HCT116 (cell line): Measurements from ENCODE around the gene DDX10. TPM values are rescaled to one million over a fixed set of nuclear protein-coding genes. Genes with fewer than 3 reads are reported as not detected.

Experiments
- ATAC-seq: fragments of 200-7000 bp; cut with Tn5 transposase; 2 replicates; pipeline ENCODE4 v1.9.1; 2020; ENCODE audit warnings: mild to moderate bottlenecking, moderate library complexity
- BruUV-seq: library from RNA; stranded (reverse); fragments of 400-500 nt; replicated peaks from 2 replicates; lab custom pipeline; 2021; lab: Mats Ljungman, UMichigan
- CTCF ChIA-PET: fragments of 300-600 bp; sonication (Branson Sonifier 250); formaldehyde crosslinking; loops from one replicate; lab custom pipeline; 2021; ENCODE audit warnings: antibody characterized with exemption; lab: Charles Lee
- POLR2A ChIA-PET: fragments of 300-600, 350-600 bp; sonication (Branson Sonifier 250); formaldehyde crosslinking; loops from one replicate; lab custom pipeline; 2021; ENCODE audit warnings: antibody characterized with exemption; lab: Charles Lee
- RAD21 ChIA-PET, 2 experiments: fragments of 300-600 bp; sonication (Branson Sonifier 250); formaldehyde crosslinking; loops; one replicate each; lab custom pipeline; 2023; ENCODE audit warnings: low total read pairs in 2 of 2; ENCODE audit not compliant: uncharacterized antibody in 2 of 2, unreplicated experiment in 2 of 2, low non-redundant PET in 1 of 2; lab: Charles Lee
- DNase-seq: peaks from one replicate; pipeline ENCODE4 v3.0.0-alpha.2; 2010; ENCODE audit warnings: low read depth, low spot score
- H2AFZ ChIP-seq: fragments of 200-600 bp; shearing (Covaris generic), sonication (generic); 2 replicates; pipeline ENCODE4 v1.6.1; 2017; ENCODE audit warnings: low read depth, mixed run types, mixed read lengths, antibody characterized with exemption, low read length; ENCODE audit not compliant: poor library complexity, severe bottlenecking
- H3K27ac ChIP-seq: 2 replicates; pipeline ENCODE4 v1.5.1; 2012; ENCODE audit warnings: low read depth, low read length
- H3K27me3 ChIP-seq: fragments of 200-600 bp; sonication (generic); 2 replicates; pipeline ENCODE4 v1.6.1; 2016; ENCODE audit warnings: mixed run types, low read length, mixed read lengths; ENCODE audit not compliant: insufficient read depth
- H3K36me3 ChIP-seq, 2 experiments: fragments of 200-500 bp in 1 of 2; fragments of 200-600 bp in 1 of 2; sonication (Bioruptor generic) in 1 of 2; sonication (generic) in 1 of 2; 2 replicates each; pipeline versions ENCODE4 v1.5.1 to v1.6.1; 2014 to 2016; ENCODE audit warnings: low read length in 2 of 2, inconsistent platforms in 1 of 2, mixed read lengths in 1 of 2, mixed run types in 1 of 2; ENCODE audit not compliant: insufficient read depth in 2 of 2, control insufficient read depth in 1 of 2
- H3K4me1 ChIP-seq, 2 experiments: fragments of 200-600 bp in 1 of 2; sonication (generic) in 1 of 2; 2 replicates each; pipeline versions ENCODE4 v1.5.1 to v1.6.1; 2012 to 2017; ENCODE audit warnings: low read length in 2 of 2, inconsistent platforms in 1 of 2, mild to moderate bottlenecking in 1 of 2, mixed read lengths in 1 of 2, mixed run types in 1 of 2, moderate library complexity in 1 of 2; ENCODE audit not compliant: insufficient read depth in 2 of 2, control insufficient read depth in 1 of 2
- H3K4me2 ChIP-seq: fragments of 200-600 bp; sonication (generic); 2 replicates; pipeline ENCODE4 v1.6.1; 2017; ENCODE audit warnings: mixed run types, low read length, mixed read lengths
- H3K4me3 ChIP-seq, 2 experiments: fragments of 200-600 bp in 1 of 2; sonication (generic) in 1 of 2; replicated peaks in 1 of 2; 2 replicates each; pipeline ENCODE4 v1.5.1; 2011 to 2016; ENCODE audit warnings: low read length in 2 of 2, control low read depth in 1 of 2, low read depth in 1 of 2, mild to moderate bottlenecking in 1 of 2, mixed read lengths in 1 of 2, mixed run types in 1 of 2
- H3K79me2 ChIP-seq: fragments of 200-600 bp; sonication (generic); 2 replicates; pipeline ENCODE4 v1.6.1; 2017; ENCODE audit warnings: mild to moderate bottlenecking, mixed run types, low read length, moderate library complexity, mixed read lengths; ENCODE audit not compliant: insufficient read depth
- H3K9ac ChIP-seq: fragments of 200-600 bp; sonication (generic); 2 replicates; pipeline ENCODE4 v1.6.1; 2016; ENCODE audit warnings: low read length, mixed read lengths
- H3K9me2 ChIP-seq: fragments of 200-600 bp; sonication (generic), shearing (Covaris generic); 2 replicates; pipeline ENCODE4 v1.6.1; 2017; ENCODE audit warnings: mixed run types, mild to moderate bottlenecking, moderate library complexity; ENCODE audit not compliant: insufficient read depth
- H3K9me3 ChIP-seq, 2 experiments: fragments of 200-500 bp in 1 of 2; fragments of 200-600 bp in 1 of 2; sonication (Bioruptor generic) in 1 of 2; sonication (generic) in 1 of 2; 2 replicates each; pipeline ENCODE4 v1.6.1; 2014 to 2017; ENCODE audit warnings: low read length in 2 of 2, mixed read lengths in 2 of 2, inconsistent platforms in 1 of 2, low read depth in 1 of 2, mild to moderate bottlenecking in 1 of 2, mixed run types in 1 of 2, moderate library complexity in 1 of 2; ENCODE audit not compliant: control insufficient read depth in 1 of 2, insufficient read depth in 1 of 2
- H4K20me1 ChIP-seq: fragments of 200-600 bp; sonication (generic), shearing (Covaris generic); 2 replicates; pipeline ENCODE4 v1.6.1; 2017; ENCODE audit warnings: mixed run types, mild to moderate bottlenecking, moderate library complexity; ENCODE audit not compliant: insufficient read depth
- ELF1 ChIP-seq: IDR thresholded peaks from 2 replicates; pipeline ENCODE4 v1.6.1; 2012; ENCODE audit warnings: low read depth, borderline replicate concordance
- EZH2 ChIP-seq: fragments of 200-600 bp; sonication (generic); IDR thresholded peaks from 2 replicates; pipeline ENCODE4 v1.6.1; 2017; ENCODE audit warnings: antibody characterized with exemption, mixed run types
- EZH2phosphoT487 ChIP-seq: fragments of 200-600 bp; IDR thresholded peaks from 2 replicates; pipeline ENCODE4 v1.6.1; 2018; ENCODE audit warnings: antibody characterized with exemption, borderline replicate concordance
- POLR2AphosphoS5 ChIP-seq: IDR thresholded peaks from 2 replicates; pipeline ENCODE4 v1.6.1; 2011; ENCODE audit warnings: mild to moderate bottlenecking, low read depth, low read length, moderate library complexity
- RAD21 ChIP-seq: IDR thresholded peaks from 2 replicates; pipeline ENCODE4 v1.6.1; 2012; ENCODE audit warnings: low read depth, mild to moderate bottlenecking
- SP1 ChIP-seq: IDR thresholded peaks from 2 replicates; pipeline ENCODE4 v1.6.1; 2012; ENCODE audit warnings: low read depth
- SRF ChIP-seq: IDR thresholded peaks from 2 replicates; pipeline ENCODE4 v1.6.1; 2012; ENCODE audit warnings: low read depth
- TCF7L2 ChIP-seq: IDR thresholded peaks from 2 replicates; pipeline ENCODE4 v1.7.0; 2011; ENCODE audit warnings: borderline replicate concordance, inconsistent platforms; ENCODE audit not compliant: insufficient read depth, insufficient read length; ENCODE audit errors: extremely low read depth
- intact Hi-C: fragments of 100-400 bp; cut with micrococcal nuclease; formaldehyde crosslinking; loops from 2 replicates; pipeline ENCODE4 v1.10.0; 2022
- total RNA-seq: library from RNA; stranded (reverse); gene quantifications from one replicate; pipeline ENCODE4 v1.2.1, GENCODE V29; 2021; ENCODE audit not compliant: unreplicated experiment
- TF ChIP-seq, protein P1 (sequence below): IDR thresholded peaks from 2 replicates; pipeline ENCODE4 v1.6.1; 2011; ENCODE audit warnings: mild to moderate bottlenecking, low read length, moderate library complexity; ENCODE audit not compliant: insufficient replicate concordance; ENCODE audit errors: extremely low read depth
- TF ChIP-seq, protein P2 (sequence below): IDR thresholded peaks from 2 replicates; pipeline ENCODE4 v1.6.1; 2012
- TF ChIP-seq, protein P3 (sequence below), 3 experiments: fragments of 200-600 bp in 1 of 3; sonication (generic) in 1 of 3; IDR thresholded peaks in 2 of 3; conservative IDR thresholded peaks in 1 of 3; 2 replicates each; pipeline ENCODE4 v1.5.1; 2012 to 2017; ENCODE audit warnings: low read depth in 2 of 3, low read length in 2 of 3, antibody characterized with exemption in 1 of 3, borderline replicate concordance in 1 of 3, control low read depth in 1 of 3, mild to moderate bottlenecking in 1 of 3, mixed read lengths in 1 of 3, mixed run types in 1 of 3, moderate library complexity in 1 of 3; ENCODE audit not compliant: insufficient read depth in 1 of 3

The DDX10 gene
- total RNA-seq, 1 experiment from 2014 or later = 66.5 TPM

DNA sequence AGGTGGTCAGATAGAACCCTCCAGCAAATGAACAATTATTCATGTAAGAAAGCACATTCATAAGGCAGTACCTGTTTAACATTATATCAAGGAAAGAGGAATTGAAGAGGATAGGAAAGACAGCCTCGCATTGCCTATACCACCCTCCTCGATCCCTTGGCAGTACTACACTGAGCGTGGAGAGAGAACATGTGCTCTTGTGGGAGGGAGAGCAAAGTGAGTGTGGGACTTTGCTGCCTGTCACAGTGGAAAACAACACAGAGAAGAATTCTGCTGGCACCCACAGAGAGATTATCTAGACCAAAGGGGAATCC is 17.5 kb upstream of the DDX10 start:
- Histone ChIP-seq H3K9ac (no peak overlapping the region), H3K9me3 (no peaks in the 10 kb centered on the region), H3K27ac (no peak overlapping the region), H3K4me2 (no peak overlapping the region), H3K4me1 (peaks cover 0 to 4% of the 10 kb centered on the region in 2 experiments; a peak in 2 of 4 replicates), H3K79me2 (no peaks in the 10 kb centered on the region), H3K27me3 (no peaks in the 10 kb centered on the region)
- ChIA-PET RAD21 (interaction anchor here in 1 of 2 experiments (0.7 kb wide), 1 partner anchor 1292 kb away, joined by 3 read pairs; no protein-coding TSS in a partner anchor), CTCF (interaction anchor here (1.3 to 2.1 kb wide), 2 partner anchors 58 to 529 kb away, joined by 5 read pairs; no protein-coding TSS in a partner anchor)
- no TSS peak for BruUV-seq
- DNase-seq = no peak
- TF ChIP-seq RAD21 (no peak), EZH2 (no peak), EZH2phosphoT487 (no peak), POLR2AphosphoS5 (no peak), TCF7L2 (no peak), ELF1 (no peak), SP1 (no peak), SRF (no peak)
- TF ChIP-seq, protein P1, sequence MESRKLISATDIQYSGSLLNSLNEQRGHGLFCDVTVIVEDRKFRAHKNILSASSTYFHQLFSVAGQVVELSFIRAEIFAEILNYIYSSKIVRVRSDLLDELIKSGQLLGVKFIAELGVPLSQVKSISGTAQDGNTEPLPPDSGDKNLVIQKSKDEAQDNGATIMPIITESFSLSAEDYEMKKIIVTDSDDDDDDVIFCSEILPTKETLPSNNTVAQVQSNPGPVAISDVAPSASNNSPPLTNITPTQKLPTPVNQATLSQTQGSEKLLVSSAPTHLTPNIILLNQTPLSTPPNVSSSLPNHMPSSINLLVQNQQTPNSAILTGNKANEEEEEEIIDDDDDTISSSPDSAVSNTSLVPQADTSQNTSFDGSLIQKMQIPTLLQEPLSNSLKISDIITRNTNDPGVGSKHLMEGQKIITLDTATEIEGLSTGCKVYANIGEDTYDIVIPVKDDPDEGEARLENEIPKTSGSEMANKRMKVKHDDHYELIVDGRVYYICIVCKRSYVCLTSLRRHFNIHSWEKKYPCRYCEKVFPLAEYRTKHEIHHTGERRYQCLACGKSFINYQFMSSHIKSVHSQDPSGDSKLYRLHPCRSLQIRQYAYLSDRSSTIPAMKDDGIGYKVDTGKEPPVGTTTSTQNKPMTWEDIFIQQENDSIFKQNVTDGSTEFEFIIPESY = no peak
- TF ChIP-seq, protein P2, sequence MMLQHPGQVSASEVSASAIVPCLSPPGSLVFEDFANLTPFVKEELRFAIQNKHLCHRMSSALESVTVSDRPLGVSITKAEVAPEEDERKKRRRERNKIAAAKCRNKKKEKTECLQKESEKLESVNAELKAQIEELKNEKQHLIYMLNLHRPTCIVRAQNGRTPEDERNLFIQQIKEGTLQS = no peak
- TF ChIP-seq, protein P3, sequence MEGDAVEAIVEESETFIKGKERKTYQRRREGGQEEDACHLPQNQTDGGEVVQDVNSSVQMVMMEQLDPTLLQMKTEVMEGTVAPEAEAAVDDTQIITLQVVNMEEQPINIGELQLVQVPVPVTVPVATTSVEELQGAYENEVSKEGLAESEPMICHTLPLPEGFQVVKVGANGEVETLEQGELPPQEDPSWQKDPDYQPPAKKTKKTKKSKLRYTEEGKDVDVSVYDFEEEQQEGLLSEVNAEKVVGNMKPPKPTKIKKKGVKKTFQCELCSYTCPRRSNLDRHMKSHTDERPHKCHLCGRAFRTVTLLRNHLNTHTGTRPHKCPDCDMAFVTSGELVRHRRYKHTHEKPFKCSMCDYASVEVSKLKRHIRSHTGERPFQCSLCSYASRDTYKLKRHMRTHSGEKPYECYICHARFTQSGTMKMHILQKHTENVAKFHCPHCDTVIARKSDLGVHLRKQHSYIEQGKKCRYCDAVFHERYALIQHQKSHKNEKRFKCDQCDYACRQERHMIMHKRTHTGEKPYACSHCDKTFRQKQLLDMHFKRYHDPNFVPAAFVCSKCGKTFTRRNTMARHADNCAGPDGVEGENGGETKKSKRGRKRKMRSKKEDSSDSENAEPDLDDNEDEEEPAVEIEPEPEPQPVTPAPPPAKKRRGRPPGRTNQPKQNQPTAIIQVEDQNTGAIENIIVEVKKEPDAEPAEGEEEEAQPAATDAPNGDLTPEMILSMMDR (IDR thresholded peaks at IDR 0.05 in 2 of 3, conservative IDR thresholded peaks at IDR 0.05 in 1 of 3; ENCODE audit: borderline replicate concordance in 1 of 3, insufficient read depth in 1 of 3, low read depth in 2 of 3, low read length in 2 of 3) = no peak
- TF ChIP-seq, all 23 proteins: peak for 0
- ATAC-seq = no peak
- intact Hi-C loops = loop anchor here (5.0 kb wide), 2 partner anchors 55 to 305 kb away; partner anchors contain the start of gene EXPH5
- Histone ChIP-seq H3K36me3 (no peaks in the 10 kb centered on the region), H2AFZ (no peak overlapping the region), H3K4me3 (no peak overlapping the region), H4K20me1 (no peaks in the 10 kb centered on the region), H3K9me2 (no peaks in the 10 kb centered on the region)
- POLR2A ChIA-PET = no interaction called here
